GM10248 (cell line): ENCODE measurements around the gene DOC2B.

Experiments
- CTCF ChIA-PET: fragments of 300-600 bp; sonication (Branson Sonifier 250); formaldehyde crosslinking; extraction: SDS; loops from one replicate; lab custom pipeline; 2021; ENCODE audit warnings: antibody characterized with exemption; lab: Yijun Ruan, JAX
- POLR2A ChIA-PET: fragments of 350-650 bp; sonication (Branson Sonifier 250); formaldehyde crosslinking; extraction: SDS; loops from one replicate; lab custom pipeline; 2020; ENCODE audit warnings: antibody characterized with exemption; lab: Yijun Ruan, JAX
- DNase-seq: peaks from one replicate; pipeline ENCODE4 v3.0.0; 2012; ENCODE audit errors: extremely low spot score
- CTCF ChIP-seq: IDR thresholded peaks from 2 replicates; pipeline ENCODE4 v1.5.1; 2012; ENCODE audit warnings: mild to moderate bottlenecking, low read depth; ENCODE audit errors: extremely low read depth, missing control alignments, control extremely low read depth

Gene DOC2B

GRCh38 chr17:187130-187529 is 5.7 kb upstream of the DOC2B start:
- no peak for DNase-seq
- POLR2A ChIA-PET, result no interaction called here
- TF ChIP-seq CTCF, result no peak
- CTCF ChIA-PET, result no interaction called here

- no peak for TF ChIP-seq CTCF
- ChIA-PET CTCF (no interaction called here), POLR2A (no interaction called here)
- no peak for DNase-seq
Measured at GRCh38 chr17:185445-186138, 4.1 kb upstream of the DOC2B start.

GRCh38 chr17:183021-183420 is 1.6 kb upstream of the DOC2B start:
- TF ChIP-seq CTCF, result no peak
- POLR2A ChIA-PET, result no interaction called here
- no peak for DNase-seq
- CTCF ChIA-PET, result no interaction called here

GRCh38 chr17:182050-182751 is 751 bp upstream of the DOC2B start:
- ChIA-PET POLR2A (no interaction called here), CTCF (no interaction called here)
- no peak for TF ChIP-seq CTCF
- no peak for DNase-seq

GRCh38 chr17:180381-181244 is 837 bp downstream of the DOC2B start:
- POLR2A ChIA-PET, result no interaction called here
- no peak for DNase-seq
- TF ChIP-seq CTCF, result no peak
- CTCF ChIA-PET, result no interaction called here

- ChIA-PET CTCF (interaction anchor here (1.4 kb wide), 1 partner anchor 13 kb away, joined by 3 read pairs; no protein-coding TSS in a partner anchor), POLR2A (no interaction called here)
- no peak for DNase-seq
- no peak for TF ChIP-seq CTCF
Measured at GRCh38 chr17:179781-180380, 1.6 kb downstream of the DOC2B start.
